Measurements from ENCODE around the gene HSD17B11.
"Not testable (repeated sequence)": the region's sequence is repeated elsewhere in the genome, so short reads cannot be mapped to it uniquely, and the experiment has no call there.

Gene HSD17B11

GRCh38 chr4:87356832-87357526, 34.0 kb downstream of the HSD17B11 start:
- DNase-seq: no peak

- DNase-seq: no peak
These were observed 36.6 kb downstream of the HSD17B11 start for GRCh38 chr4:87354168-87355102.

- no peak for DNase-seq
These were observed 37.4 kb downstream of the HSD17B11 start for GRCh38 chr4:87353592-87353991.

- no peak for DNase-seq
These were observed 45.8 kb downstream of the HSD17B11 start for GRCh38 chr4:87345139-87345538.

- no peak for DNase-seq
These were observed 48.1 kb downstream of the HSD17B11 start for GRCh38 chr4:87342872-87343271.

GRCh38 chr4:87341954-87342635, 48.9 kb downstream of the HSD17B11 start:
- not testable (repeated sequence) for DNase-seq

GRCh38 chr4:87339440-87339839, 51.5 kb downstream of the HSD17B11 start:
- no peak for DNase-seq

- no peak for DNase-seq
These were observed 53.6 kb downstream of the HSD17B11 start for GRCh38 chr4:87337361-87337760.

GRCh38 chr4:87333267-87333666, 57.7 kb downstream of the HSD17B11 start:
- DNase-seq: no peak

GRCh38 chr4:87330761-87331160, 60.2 kb downstream of the HSD17B11 start:
- no peak for DNase-seq

- no peak for DNase-seq
These were observed 63.9 kb downstream of the HSD17B11 start for GRCh38 chr4:87327136-87327535.

- DNase-seq: no peak
These were observed 64.5 kb downstream of the HSD17B11 start for GRCh38 chr4:87326460-87326859.

GRCh38 chr4:87322754-87323153, 68.2 kb downstream of the HSD17B11 start, which contains the start of gene HSD17B13:
HSD17B13 (minus strand) TSS chr4:87322882; CDS start chr4:87322841, 41 bp downstream.
- DNase-seq: no peak

- DNase-seq: no peak
These were observed 69.1 kb downstream of the HSD17B11 start for GRCh38 chr4:87321888-87322287.

- DNase-seq: no peak
These were observed 73.5 kb downstream of the HSD17B11 start for GRCh38 chr4:87317527-87317926.

- no peak for DNase-seq
These were observed 74.0 kb downstream of the HSD17B11 start for GRCh38 chr4:87316961-87317360.

GRCh38 chr4:87315000-87315399, 76.0 kb downstream of the HSD17B11 start:
- not testable (repeated sequence) for DNase-seq

GRCh38 chr4:87313756-87314155, 77.2 kb downstream of the HSD17B11 start:
- DNase-seq: no peak

- no peak for DNase-seq
These were observed 79.3 kb downstream of the HSD17B11 start for GRCh38 chr4:87311684-87312083.

GRCh38 chr4:87310691-87311335, 80.2 kb downstream of the HSD17B11 start:
- no peak for DNase-seq

- no peak for DNase-seq
These were observed 81.4 kb downstream of the HSD17B11 start for GRCh38 chr4:87309625-87310024.

GRCh38 chr4:87306056-87306455, 84.9 kb downstream of the HSD17B11 start:
- DNase-seq: no peak

GRCh38 chr4:87305562-87305961, 85.4 kb downstream of the HSD17B11 start:
- no peak for DNase-seq

All from NCI-H345 (cell line).